ENCODE measurements around the gene GRHL1.
A peak's percentile ranks its signal among the peaks of the same experiment; 100 is the strongest.

GRHL1 gene

DNA sequence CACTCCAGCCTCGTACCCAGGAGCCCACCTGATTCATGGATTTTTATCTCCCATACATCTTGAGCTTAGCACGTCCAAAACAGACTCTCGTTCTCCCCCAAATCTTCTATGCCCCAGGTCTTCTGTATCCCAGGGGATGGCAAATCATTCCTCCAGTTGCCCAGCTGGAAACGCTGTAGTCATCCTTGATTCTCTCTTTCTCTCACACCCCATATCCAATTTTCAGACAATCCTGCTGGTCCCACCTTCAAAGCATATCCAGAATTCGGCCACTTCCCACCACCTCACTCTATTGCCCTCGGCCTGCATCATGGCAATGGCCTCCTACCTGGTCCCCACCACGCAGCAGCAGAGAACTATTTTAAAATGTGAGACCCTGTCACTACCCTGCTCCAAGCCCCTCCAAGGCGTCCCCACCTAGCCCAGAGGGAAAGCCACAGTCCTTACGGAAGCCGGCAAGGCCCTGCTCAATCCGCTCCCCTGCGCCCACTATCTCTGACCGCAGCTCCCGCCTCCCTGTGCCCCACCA, 1.4 kb upstream of the GRHL1 start:
- no peak for DNase-seq

DNA sequence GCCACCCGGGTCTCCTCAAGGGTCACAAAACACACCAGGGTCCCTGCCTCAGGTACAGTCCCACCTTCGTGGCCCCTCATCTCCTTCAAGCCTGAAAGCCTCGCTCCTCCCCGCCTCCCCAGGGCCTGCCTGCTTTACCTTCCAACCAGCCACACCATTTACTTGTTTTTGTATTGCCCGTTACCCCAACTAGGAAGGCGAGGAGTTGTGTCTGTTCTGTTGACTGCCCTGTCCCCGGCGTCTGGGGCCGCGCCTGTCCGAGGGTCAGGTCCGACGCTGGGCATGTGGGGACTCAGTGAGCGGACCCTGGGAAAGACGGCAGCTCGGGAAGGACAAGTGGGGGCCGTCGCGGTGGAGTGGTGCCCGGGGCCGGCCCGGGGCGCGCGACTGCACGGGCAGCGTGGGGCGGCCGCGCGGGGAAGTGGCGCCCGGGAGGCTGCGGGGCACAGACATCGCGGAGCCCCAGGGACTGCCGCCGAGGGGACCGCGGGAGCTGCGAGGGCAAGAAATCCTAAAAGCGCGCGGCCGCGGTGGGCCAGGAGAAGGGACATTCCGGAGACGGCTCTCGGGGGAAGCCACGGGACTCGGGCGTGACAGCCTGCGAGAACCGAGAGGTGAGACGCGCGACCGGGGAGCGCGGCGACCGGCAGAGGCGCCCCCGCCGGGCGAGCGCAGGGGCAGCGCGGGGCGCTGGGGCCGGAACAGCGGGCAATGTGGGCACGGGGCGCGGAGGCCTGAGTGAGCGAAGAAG, 797 bp upstream of the GRHL1 start:
- peak; percentile 62 for DNase-seq

DNA sequence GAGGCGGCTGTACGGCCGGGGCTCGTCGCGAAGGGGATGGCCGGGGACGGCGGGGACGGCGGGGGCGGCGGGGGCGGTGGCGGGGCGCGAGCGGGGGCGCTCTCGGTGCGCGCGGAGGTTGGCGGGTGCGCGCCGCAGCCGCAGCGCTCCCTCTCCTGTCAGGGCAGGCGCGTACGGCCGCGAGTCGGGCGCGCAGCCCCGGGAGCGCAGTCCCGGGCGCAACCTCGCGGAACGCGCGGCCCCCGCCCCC, 296 bp upstream of the GRHL1 start:
- DNase-seq: no peak

DNA sequence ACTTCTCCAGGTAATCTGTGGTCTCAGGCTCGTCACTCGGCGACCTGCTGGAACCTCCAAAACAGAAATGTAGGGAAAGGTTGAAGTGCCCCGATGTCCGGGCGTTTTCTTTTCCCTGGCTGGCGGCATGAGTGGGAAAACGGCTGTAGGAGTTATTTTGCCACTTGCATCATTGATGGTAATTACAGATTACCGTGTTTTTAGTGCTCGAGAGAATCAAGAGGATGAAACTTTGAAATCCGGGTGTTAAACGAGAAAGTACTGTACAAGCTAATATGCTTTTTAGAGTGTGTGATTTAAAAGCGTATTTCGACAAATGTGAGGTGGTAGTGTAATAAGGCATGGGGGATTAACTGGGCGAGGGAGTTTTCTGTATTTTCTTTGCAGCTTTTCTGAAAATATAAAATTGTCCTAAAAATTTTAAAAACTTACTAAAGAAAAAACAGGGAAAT, 819 bp downstream of the GRHL1 start:
- DNase-seq: no peak

DNA sequence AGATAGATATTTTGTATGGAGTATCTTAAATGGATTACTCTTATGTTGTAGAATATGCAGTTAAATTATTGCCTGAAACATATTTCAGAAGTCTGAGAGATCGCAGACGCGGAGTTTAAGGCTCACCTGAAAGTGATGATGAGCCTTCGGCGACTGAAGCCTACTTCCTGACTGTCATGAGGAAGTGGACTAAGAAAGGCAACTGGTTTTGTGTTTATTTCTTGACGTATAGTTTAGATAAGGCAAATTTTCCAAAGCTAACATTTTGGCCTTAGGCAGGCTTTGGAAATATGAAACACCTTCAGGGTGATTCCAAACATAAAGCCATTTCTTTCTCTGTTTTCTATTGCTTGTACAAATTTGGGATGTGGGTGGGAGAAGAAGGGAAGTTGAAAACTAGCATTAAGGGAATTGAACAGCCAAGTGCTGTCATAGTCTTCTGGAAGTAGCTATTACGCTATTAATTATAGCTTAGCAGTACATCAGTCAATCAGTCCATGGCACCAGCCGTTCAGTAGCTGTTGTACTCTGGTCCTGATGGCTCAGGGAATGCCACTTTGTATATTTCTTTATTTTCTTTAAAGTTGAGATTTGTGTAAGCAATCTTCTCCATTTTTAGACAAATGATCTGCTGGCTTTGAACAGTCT, 1.5 kb downstream of the GRHL1 start:
- no peak for DNase-seq

DNA sequence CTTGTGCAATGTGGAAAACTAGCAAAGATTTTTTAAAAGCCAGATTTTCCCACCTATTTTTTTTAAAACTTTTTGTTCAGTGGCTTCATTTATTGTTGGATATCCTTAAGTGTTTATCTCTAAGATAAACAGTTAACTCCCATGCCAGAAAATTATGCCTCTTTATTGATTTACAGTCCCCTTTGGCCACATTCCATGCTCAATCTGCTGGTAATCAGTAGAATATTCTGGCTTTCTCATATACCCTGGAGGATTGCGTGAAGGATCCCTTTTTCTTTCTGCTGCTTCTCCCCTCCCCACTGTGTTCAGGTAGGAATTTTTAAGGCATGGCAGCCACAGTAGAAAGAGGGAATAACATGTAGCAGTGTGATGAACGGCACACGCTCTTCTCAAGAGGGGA, 2.6 kb downstream of the GRHL1 start:
- no peak for DNase-seq

DNA sequence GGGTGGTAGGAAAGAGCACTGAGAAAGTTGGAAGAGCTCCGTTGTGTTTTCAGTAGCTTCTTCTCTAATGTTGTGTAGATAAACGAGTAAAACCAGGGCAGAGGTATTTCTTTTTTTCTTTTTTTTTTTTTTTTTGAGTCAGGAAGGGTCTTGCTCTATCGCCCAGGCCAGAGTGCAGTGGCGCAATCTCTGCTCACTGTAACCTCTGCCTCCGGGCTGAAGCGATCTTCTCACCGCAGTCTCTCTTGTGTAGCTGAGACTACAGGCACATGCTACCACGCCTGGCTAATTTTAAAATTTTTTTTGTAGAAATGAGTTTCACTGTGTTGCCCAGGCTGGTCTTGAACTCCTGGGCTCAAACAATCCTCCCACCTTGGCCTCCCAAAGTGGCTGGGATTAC, 6.6 kb downstream of the GRHL1 start:
- no peak for DNase-seq

DNA sequence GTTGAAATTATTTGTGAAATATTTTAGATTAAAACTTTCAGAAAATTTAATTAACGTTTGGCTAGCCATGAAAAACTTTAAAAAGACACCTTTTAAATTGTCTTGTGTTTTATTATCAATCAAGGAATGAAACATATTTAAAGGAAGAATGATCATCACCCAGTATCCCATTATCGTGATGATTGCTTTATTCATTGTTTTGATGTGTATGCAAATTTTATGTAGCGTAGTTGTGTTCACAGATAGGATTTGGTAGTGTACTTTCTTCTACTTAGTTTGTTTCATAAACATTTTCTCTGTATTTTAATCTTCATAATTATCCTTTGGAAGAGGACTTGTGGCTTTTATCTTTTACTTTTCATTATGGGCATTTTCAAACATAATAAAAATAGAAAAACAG, 7.8 kb downstream of the GRHL1 start:
- DNase-seq: no peak

DNA sequence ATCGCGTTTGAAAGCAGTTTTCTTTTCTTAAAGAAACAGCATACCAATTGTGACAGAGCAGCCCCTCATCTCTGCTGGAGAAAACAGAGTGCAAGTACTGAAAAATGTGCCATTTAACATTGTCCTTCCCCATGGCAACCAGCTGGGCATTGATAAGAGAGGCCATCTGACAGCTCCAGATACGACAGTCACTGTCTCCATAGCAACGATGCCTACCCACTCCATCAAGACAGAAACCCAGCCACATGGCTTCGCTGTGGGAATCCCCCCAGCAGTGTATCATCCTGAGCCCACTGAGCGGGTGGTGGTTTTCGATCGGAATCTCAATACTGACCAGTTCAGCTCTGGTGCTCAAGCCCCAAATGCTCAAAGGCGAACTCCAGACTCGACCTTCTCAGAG, 9.5 kb downstream of the GRHL1 start:
- no peak for DNase-seq

DNA sequence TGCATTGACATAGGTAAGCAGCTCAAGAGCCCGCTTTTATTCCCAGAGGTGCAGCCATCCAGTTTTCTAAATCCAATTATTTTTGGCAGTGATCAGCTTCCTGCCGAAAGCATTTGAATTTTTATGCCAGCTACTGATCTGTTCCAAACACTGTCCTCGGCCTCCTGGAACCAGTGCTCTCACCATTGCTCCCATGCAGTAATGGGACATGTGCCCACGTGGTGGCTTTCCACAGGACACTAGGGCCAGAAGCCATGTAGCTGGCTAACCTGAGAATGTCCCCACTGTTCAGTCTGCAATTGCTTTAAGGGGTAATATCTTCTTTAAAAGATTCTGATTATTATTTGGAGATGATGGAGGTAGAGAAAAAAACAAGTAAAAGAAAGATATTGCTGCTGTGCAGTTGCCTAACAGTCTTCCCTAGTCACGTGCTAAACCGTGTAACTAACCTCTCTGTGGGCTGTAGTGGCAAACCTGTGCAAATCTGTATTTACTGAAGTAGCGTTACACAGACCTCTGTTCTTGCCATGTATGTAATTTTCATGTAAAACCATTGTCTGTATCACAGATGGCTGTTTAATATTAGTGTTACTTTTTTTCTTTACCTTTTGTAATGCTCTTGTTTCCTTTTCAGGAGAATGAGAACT, 13.0 kb downstream of the GRHL1 start:
- no peak for DNase-seq

DNA sequence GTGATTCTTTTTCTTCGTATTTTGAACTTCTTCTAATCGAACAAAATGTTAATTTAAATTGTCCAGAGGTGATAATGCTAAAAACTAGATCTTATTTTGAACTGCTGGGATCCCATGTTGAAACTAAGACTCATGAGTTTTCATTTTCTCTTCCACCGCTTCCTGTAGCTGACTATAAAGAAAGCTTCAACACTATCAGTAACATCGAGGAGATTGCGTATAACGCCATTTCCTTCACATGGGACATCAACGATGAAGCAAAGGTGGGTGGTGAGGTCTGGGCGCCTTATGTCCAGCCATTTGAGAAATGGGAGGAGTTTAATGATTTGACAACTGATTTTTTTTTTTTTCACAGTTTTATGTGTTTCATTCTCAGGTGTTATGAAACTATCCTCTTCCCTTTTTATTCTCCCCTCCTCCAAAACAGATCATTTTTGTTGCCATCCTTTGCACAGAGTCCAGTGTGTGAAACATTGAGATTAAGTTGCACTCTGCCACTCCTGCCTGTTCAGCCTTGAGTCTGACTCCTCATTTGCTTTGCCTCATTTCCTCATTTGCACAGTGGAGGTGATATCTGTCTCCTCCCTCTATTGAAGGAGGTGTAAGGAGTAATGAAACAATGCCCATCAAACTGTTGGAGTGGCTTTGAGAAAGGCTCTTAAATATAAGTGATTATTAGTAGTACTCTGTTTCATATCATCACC, 13.8 kb downstream of the GRHL1 start:
- DNase-seq: no peak

DNA sequence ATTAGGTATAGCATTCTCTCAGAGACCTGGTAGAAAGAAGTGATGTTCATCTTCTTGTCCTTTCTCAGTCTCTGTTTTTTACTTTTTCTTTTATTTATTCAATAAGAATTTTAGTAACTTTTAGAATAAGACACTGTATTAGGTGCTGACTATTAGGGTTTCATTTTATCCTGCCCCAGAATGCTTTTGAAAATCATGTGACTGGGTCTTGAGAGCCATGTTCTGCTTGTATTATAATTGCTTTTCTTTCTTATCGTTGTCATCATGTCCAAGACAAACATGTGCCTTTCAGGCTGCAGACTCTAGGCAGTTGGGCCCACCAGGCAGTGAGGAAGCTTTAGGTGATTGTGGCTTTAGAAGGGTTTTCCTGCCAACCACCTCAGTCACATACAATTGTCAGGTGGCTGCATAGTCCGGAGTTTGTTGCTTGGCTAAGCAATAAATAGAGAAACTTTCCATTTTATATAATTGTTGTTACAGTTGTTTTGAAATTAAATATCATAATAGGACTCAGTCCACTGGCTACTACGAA, 15.1 kb downstream of the GRHL1 start:
- DNase-seq: no peak

DNA sequence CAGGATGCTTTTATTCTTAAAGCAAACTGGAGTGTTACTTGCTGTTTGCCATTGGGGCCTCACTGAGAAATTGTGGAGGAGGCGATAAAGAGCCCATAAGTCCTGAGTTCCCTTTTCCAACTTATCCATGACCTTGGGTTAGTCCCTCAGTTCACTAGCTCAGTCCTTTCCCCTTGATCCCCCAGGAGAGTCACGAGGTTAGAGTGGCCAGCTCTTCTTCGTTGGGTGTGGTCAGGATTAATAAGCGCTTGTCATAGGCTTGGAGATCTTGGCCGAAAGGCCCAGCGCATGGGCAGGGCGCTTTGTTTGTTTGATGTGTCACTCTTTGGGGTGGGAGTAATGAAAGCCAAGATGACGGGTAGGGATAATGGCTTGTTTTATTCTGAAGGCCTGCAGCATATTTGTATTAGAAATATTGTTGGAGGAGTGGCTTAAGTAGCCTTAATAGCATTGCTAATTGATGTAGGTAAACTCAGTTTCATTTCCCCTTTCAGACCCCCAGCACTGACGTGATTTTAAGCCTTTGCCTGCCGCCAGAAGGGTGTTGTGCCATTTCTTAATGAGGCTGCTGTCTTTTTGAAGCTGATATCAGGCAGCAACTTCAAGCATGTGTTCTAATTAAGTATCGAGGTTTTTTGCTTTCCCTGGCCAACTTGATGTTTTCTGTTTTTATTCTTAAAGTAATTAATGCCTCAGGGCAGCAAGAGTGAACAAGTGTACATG, 15.7 kb downstream of the GRHL1 start:
- no peak for DNase-seq

DNA sequence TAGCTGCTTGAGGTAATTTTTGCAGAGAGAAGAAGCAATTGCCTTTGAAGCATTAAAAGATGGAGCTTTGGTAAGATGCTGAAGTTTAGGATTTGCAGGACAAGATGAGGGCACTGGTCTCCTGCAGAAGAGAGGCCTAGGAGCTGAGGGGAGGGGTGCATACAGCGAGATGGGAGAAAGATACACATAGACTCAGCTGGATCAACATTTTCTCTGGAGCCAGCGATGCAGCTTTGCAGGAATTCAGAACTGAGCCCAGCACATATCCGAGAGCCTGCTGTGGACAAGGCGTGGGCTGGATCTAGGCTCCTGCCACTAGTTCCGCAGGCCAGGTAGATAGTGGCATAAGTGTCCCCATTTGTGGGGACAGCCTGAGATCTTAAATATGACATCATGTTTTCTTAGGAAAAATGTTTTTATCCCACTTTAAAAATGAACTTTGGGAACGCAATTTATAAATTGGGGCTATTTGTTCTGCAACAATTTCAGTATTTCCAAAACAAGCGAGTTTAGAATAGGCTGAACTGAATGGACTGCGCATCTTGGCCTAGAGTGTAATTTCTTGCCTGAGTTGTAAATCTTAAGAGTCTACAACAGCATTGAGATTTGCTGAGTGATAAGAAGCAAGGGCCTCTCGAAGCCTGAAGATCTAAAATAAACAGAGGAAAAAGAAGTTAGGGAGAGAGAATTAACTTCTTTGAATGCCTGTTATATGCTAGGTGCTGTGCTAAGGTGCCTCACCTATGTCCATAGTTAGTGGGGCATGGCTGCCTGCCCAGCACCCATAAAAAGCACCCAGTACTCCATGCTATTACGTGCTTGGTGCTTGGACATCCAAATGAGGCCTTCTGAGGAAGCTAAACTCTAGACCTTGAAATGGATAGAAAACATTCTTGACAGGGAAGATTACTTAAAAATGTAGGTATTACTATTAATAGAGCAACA, 17.3 kb downstream of the GRHL1 start:
- no peak for DNase-seq

DNA sequence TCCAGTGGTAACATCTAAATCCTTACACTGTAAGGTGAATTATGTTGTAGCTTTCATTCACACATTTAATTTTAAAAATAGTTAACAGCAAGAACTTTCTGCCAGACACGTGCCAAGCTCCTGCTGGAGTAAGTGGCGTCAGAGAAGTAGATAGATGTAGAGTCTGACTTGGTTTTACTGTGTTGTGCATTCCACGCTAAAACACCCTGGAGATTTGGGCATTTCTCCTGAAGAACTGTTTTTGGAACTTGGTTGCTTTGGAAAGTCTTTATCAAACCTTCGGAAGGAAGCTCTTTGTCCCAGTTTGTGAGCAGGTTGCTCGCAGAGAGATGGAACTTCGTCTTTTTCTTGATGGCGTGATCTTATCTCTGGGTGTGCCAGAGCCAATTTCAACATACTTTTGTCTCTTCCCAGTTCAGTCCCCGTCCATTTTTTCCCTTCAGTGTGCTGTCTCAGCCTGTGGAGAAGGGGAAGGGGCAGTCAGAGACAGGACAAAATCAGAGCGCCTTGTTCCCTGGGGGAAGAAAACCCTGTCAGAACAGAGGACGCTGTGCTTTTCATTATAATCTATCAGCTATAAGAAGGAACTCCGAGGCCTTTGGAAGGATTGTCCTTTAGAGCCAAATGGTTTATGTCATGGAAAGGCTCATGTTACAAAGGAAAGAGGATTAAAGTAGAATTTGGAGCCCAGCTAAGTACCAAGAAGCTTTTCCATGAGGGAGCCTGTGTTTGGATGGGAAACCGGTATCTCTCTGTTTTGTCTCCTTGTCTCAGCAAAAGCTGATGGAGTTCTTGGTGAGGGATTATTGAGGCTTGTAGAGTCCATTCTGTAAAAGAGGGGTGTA, 18.9 kb downstream of the GRHL1 start:
- no peak for DNase-seq

DNA sequence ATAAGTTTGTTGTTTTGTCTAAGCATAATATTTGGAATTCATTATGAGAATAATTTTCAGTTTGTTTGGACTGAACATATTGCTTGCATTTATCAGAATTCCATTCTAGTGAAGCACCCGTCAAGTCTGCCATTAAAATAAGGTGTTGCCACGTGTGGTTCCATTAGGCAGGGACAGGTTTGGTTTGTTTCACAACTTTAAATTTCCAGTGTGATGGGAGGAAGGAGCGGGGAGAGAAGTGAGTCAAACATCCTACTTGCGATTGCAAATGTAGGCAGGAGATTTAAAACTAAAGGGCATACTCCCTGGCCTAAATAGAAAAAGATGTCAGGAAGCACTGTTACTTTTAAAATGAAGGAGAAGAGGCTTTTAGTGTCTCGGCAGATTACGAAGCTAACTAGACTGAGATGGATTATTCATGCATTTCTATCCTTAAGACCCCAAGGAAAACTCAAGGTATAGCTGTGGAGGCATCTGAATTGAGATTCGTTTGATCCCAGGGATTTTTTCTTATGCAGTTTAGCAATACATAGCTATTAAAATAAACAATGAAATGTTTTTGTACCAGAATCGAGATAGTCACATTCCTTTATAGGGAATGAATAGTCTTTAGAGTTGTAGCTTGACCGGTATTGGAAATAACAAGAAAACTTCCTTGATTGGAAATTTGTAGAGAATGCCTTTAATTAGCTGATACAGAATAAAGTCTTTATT, 19.8 kb downstream of the GRHL1 start:
- DNase-seq: no peak

DNA sequence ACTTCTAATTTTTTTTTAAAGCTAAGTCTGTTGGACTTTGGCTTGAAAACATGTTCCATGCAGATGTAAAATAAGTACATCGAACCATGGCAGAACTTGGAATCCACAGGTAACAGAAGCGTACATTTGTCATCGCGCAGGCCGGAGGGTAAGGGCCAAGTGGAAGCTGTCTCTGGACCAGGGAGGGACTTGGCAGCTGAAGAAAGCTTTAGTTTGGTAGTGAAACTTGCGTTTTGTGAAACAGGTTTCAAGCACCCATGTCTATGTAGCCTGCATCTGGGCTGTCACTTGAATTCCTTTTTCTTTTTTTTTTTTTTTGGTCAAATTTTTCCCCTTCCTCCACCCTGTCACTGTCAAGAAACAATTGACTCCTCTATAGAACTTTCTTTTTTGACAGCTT, 20.4 kb downstream of the GRHL1 start:
- DNase-seq: no peak

DNA sequence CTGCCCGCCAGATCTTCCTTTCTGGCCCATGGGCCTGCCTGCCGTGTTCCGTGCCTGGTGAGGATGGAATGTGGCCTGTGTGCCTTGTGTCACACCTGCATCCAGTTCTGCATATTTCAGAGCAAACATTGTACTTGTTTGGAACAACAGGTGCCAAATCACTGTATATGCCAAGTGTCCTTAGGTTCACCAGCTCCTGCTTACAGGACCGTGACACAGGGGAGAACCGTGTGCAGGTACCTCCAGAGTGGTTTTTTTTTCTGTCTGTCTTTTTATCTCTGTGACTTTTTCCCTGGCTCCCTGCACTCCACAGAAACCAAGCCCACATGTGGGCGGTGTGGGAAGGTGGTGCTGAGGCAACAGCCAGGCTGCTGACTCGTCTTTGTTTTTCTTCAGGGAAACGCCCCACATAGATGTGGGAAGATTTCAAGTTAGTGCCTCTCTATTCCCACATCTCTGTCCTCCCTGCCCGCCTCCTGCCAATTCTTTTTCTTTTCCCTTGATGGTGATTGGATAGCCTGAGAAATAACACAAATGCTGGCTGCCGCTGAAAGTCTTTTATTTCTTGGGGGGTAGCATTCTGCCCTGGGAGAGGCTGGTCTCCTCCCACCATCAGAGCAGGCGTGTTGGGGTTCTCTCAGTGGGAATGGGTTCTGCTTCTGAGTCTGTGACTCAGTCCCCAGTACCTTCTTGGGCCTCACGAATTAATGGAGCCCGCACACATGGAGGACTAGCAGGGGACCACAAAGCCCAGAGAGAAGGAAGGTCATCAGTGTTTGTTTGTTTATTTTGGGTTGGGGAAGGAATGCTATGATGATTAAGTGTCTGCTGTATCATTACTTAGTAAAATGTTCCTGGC, 21.4 kb downstream of the GRHL1 start:
- DNase-seq: no peak

DNA sequence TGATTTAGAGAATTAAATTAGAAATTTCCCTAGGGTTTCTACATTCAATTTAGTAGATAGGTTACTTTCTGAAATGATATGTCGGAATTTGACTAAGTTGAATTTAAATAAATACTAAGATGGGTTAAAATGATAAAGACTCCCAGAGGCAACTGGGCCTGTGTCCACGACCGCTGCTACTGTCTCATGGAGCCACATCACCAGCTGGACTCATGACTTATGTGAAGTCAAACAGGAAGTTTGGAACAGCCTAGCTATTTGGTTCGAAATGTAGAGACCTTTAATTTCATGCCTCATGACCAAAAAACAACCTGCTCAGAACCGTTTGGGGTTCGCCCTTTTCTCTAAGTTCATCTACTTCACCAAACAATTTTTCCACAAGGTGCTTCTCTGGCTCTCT, 22.2 kb downstream of the GRHL1 start:
- no peak for DNase-seq
